Psoas muscle (tissue), 8 donors: Measurements from ENCODE around the gene PLPP4. TPM values are rescaled to one million over a fixed set of nuclear protein-coding genes. Genes with fewer than 3 reads are reported as not detected.

Source experiments
- ATAC-seq, 4 donors: fragments of 200-7000 bp; cut with Tn5 transposase; one replicate each; pipeline ENCODE4 v1.9.1; 2020; ENCODE audit warnings: moderate library complexity in 3 of 4, mild to moderate bottlenecking in 2 of 4
- DNase-seq, 2 donors: peaks; one replicate each; pipeline ENCODE4 v3.0.0-alpha.2; 2020
- H3K27ac ChIP-seq: fragments of 200-600 bp; one replicate; pipeline ENCODE4 v1.8.0; 2022
- H3K27me3 ChIP-seq, 3 donors: fragments of 200-600 bp in 1 of 3; one replicate each; pipeline versions ENCODE4 v1.6.1 to v1.8.0; 2013 to 2022; ENCODE audit warnings: low read length in 2 of 3, mild to moderate bottlenecking in 2 of 3, moderate library complexity in 1 of 3; ENCODE audit not compliant: insufficient read depth in 3 of 3
- H3K36me3 ChIP-seq, 2 donors: fragments of 200-600 bp in 1 of 2; one replicate each; pipeline versions ENCODE4 v1.6.1 to v1.8.0; 2013 to 2022; ENCODE audit warnings: low read depth in 1 of 2, mild to moderate bottlenecking in 1 of 2, moderate library complexity in 1 of 2; ENCODE audit not compliant: insufficient read depth in 1 of 2
- H3K4me1 ChIP-seq: fragments of 200-600 bp; one replicate; pipeline ENCODE4 v1.8.0; 2022
- H3K4me3 ChIP-seq: fragments of 200-600 bp; one replicate; pipeline ENCODE4 v1.8.0; 2022; ENCODE audit warnings: mild to moderate bottlenecking
- H3K9me3 ChIP-seq: fragments of 200-600 bp; one replicate; pipeline ENCODE4 v1.8.0; 2022
- WGBS, 3 donors: extraction: QIAGEN DNeasy Blood & Tissue Kit; methylation state at CpG; one replicate each; pipeline versions ENCODE4 v1.1.6 to v1.1.7; 2013; 5-methylcytosine and 5-hydroxymethylcytosine counted together
- intact Hi-C, 2 donors: fragments of 100-400 bp; cut with DNase I; formaldehyde crosslinking; loops; one replicate each; pipeline versions ENCODE4 v1.11.0 to v1.14.2; 2022
- polyA plus RNA-seq, 3 donors: library from polyadenylated mRNA; stranded (reverse); fragments of 200-250 nt; gene quantifications; one replicate each; pipeline ENCODE4 v1.2.3, GENCODE V29; 2013
- total RNA-seq, 4 donors: library from RNA; stranded (reverse); fragmentation: NEBNext Ultra II Directional in 2 of 4; extraction: Animal tissue kit (Norgen Biotek cat#: 25700) in 2 of 4; gene quantifications; one replicate each; pipeline versions ENCODE4 v1.2.1 to v1.2.4, GENCODE V29; 2021 to 2023
- TF ChIP-seq, protein P1 (sequence below): fragments of 200-600 bp; IDR thresholded peaks from one replicate; pipeline ENCODE4 v1.8.0; 2022; ENCODE audit warnings: antibody characterized with exemption
- donor health status: healthy with polysubstance abuse.
- donor health status: DM: no; HTN: no; CAD: no; lungs with moderate emphysema.
- donor health status: Bipolar disorder and iron deficiency.
- donor health status: healthy.
- donor health status: DM: yes; HTN: yes; CAD: no.
- donor health status: DM: no; HTN: no; CAD: no.
- donor health status: DM: no; HTN: no; CAD: no.
- donor health status: DM: yes; HTN: yes; CAD: no.

Gene PLPP4
- total and polyA plus RNA-seq, 7 donors: not detected

DNA sequence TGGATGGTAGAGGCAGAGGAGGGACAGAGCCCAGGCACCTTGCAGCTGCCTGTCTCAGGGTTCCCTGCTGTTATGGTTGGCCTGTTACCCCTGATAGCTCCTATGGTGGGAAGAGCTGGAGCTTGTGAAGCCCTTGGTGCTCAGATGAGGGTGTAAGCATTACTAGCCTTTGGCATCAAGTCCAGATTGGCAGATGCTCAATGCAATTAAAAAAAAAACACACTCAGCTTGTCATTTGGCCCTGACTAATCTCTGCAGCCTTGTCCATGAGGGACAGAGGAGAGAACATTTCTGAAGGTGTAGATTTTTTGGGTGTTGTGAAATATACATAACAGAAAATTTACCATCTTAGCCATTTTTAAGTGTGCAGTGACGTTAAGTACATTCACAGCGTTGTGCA, 86.3 kb downstream of the PLPP4 start:
- Histone ChIP-seq H3K4me1 (no peaks in the 10 kb centered on the region), H3K9me3 (no peaks in the 10 kb centered on the region), H3K4me3 (no peak overlapping the region), H3K27ac (no peak overlapping the region), H3K36me3 (no peaks in the 10 kb centered on the region), H3K27me3 (no peaks in the 10 kb centered on the region)
- intact Hi-C loops: no loop called here
- DNase-seq (no peak), ATAC-seq (no peak)
- WGBS, 3 donors: 76 to 91% (median 85%) methylated on average over 2 of the region's 2 CpGs
- TF ChIP-seq, protein P1, sequence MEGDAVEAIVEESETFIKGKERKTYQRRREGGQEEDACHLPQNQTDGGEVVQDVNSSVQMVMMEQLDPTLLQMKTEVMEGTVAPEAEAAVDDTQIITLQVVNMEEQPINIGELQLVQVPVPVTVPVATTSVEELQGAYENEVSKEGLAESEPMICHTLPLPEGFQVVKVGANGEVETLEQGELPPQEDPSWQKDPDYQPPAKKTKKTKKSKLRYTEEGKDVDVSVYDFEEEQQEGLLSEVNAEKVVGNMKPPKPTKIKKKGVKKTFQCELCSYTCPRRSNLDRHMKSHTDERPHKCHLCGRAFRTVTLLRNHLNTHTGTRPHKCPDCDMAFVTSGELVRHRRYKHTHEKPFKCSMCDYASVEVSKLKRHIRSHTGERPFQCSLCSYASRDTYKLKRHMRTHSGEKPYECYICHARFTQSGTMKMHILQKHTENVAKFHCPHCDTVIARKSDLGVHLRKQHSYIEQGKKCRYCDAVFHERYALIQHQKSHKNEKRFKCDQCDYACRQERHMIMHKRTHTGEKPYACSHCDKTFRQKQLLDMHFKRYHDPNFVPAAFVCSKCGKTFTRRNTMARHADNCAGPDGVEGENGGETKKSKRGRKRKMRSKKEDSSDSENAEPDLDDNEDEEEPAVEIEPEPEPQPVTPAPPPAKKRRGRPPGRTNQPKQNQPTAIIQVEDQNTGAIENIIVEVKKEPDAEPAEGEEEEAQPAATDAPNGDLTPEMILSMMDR: no peak

DNA sequence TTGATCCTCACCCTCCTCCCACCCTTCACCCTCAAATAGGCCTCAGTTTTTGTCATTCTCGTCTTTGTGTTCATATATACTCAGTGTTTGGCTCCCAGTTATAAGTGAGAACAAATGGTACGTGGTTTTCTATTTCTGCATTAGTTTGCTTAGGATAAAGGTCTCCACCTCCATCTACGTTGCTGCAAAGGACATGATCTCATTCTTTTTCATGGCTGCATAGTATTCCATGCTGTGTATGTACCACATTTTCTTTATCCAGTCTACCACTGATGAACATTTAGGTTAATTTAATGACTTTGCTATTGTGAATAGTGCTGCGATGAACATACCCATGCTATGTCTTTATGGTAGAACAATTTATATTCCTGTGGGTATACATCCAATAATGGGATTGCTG, 91.2 kb downstream of the PLPP4 start:
- Histone ChIP-seq H3K9me3 (peaks cover 2% of the 10 kb centered on the region), H3K4me3 (no peak overlapping the region), H3K4me1 (no peaks in the 10 kb centered on the region), H3K27ac (no peak overlapping the region), H3K36me3 (no peaks in the 10 kb centered on the region), H3K27me3 (no peaks in the 10 kb centered on the region)
- TF ChIP-seq, protein P1: no peak
- intact Hi-C loops: no loop called here
- WGBS, 3 donors: 83 to 85% (median 83%) methylated on average over 4 of the region's 4 CpGs
- ATAC-seq: no peak
- no peak for DNase-seq

DNA sequence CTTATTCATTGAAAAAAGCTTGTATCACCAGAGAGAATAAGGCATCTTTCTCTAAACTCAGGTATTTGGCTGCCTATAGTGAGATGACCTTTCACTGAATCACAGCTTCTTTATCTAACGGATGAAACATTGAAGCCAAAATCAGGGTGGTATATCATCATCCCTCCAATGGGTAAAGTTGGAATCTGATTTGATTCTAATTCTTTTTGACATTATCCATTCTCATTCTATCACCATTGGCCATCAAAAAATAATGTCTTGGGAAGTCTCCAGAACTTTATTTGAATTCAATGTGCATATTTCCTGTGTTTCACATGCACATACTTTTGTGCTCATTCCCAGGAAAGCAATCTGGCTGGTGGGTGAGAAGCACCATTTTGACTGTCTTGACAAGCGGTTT, 95.2 kb downstream of the PLPP4 start:
- no peak for ATAC-seq
- DNase-seq: no peak
- WGBS, 3 donors: 65 to 70% (median 68%) methylated on average over 2 of the region's 2 CpGs
- intact Hi-C loops: no loop called here
- TF ChIP-seq, protein P1: no peak
- Histone ChIP-seq H3K4me1 (no peaks in the 10 kb centered on the region), H3K9me3 (peaks cover 6% of the 10 kb centered on the region), H3K36me3 (no peaks in the 10 kb centered on the region), H3K27ac (no peak overlapping the region), H3K4me3 (no peak overlapping the region), H3K27me3 (no peaks in the 10 kb centered on the region)

DNA sequence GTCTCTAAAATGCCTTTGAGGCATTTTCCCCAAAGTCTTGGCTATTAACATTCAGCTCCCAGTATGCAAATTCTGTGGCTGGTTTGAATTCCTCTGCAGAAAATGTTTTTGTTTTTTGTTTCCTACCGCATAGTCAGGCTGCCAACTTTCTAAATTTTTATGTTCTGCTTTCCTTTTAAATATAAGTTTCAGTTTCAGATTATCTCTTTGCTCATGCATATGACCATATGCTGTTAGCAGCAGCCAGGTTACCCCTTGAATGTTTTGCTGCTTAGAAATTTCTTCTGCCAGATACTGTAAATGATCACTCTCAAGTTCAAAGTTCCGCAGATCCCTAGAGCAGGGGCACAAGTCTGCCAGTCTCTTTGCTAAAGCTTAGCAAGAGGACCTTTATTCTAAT, 96.9 kb downstream of the PLPP4 start:
- Histone ChIP-seq H3K9me3 (peaks cover 6% of the 10 kb centered on the region), H3K27ac (no peak overlapping the region), H3K4me3 (no peak overlapping the region), H3K36me3 (no peaks in the 10 kb centered on the region), H3K4me1 (no peaks in the 10 kb centered on the region), H3K27me3 (no peaks in the 10 kb centered on the region)
- TF ChIP-seq, protein P1: no peak
- ATAC-seq (no peak), DNase-seq (no peak)
- intact Hi-C loops: no loop called here
- WGBS, 3 donors: 76 to 93% (median 91%) methylated on average over 2 of the region's 2 CpGs

DNA sequence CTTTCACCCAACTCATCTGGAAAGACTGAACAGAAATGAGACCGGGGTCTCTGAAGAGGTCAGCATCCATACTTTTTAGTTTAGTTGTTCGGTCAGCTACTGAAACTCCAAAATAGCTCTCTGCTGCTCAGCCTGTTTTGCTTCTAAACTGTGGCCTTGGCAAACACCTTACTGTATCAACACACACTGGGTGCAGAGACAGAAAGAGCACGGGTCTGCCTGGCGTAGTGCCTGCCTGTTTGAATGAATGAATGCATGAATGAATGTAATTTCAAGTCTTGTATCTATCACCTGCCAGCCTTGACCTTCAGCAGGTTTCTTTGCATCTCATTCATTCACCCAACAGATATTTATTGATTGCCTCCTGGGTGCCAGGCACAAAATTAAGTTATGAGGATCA, 98.4 kb downstream of the PLPP4 start:
- DNase-seq (no peak), ATAC-seq (no peak)
- no peaks in the 10 kb centered on the region for H3K36me3 ChIP-seq
- intact Hi-C loops: no loop called here
- TF ChIP-seq, protein P1: no peak
- no peak overlapping the region for H3K27ac ChIP-seq
- H3K4me3 ChIP-seq: no peak overlapping the region
- peaks cover 6% of the 10 kb centered on the region for H3K9me3 ChIP-seq
- H3K27me3 ChIP-seq: no peaks in the 10 kb centered on the region
- whole genome bisulfite sequencing, 3 donors: 62 to 83% (median 74%) methylated on average over 4 of the region's 4 CpGs
- no peaks in the 10 kb centered on the region for H3K4me1 ChIP-seq
